Smooth muscle cell (in vitro differentiated cells): Measurements from ENCODE around the gene TYROBP. TPM values are rescaled to one million over a fixed set of nuclear protein-coding genes. Genes with fewer than 3 reads are reported as not detected.
"Not testable (repeated sequence)": the region's sequence is repeated elsewhere in the genome, so short reads cannot be mapped to it uniquely, and the experiment has no call there.

Source experiments
- DNase-seq: peaks from one replicate; lab custom pipeline; 2025; ENCODE audit not compliant: unreplicated experiment; lab: John Stamatoyannopoulos, UW
- H2AFZ ChIP-seq: fragments of 200-600 bp; sonication (generic); 2 replicates; pipeline ENCODE4 v1.6.0; 2016; ENCODE audit warnings: antibody characterized with exemption, low read depth, mild to moderate bottlenecking
- H3F3A ChIP-seq: fragments of 200-600 bp; sonication (generic); 2 replicates; pipeline ENCODE4 v1.6.0; 2017; ENCODE audit warnings: antibody characterized with exemption, low read depth
- H3K27ac ChIP-seq: fragments of 200-600 bp; sonication (generic); 2 replicates; pipeline ENCODE4 v1.5.1; 2016; ENCODE audit warnings: low read depth, mild to moderate bottlenecking
- H3K27me3 ChIP-seq: fragments of 200-600 bp; sonication (generic); 2 replicates; pipeline ENCODE4 v1.6.1; 2016; ENCODE audit warnings: low read depth, mild to moderate bottlenecking
- H3K36me3 ChIP-seq: fragments of 200-600 bp; sonication (generic); 2 replicates; pipeline ENCODE4 v1.5.1; 2016; ENCODE audit warnings: low read depth
- H3K4me1 ChIP-seq: fragments of 200-600 bp; sonication (generic); 2 replicates; pipeline ENCODE4 v1.5.1; 2016; ENCODE audit warnings: low read depth
- H3K4me2 ChIP-seq: fragments of 200-600 bp; sonication (generic); 2 replicates; pipeline ENCODE4 v1.6.0; 2016; ENCODE audit warnings: mild to moderate bottlenecking
- H3K4me3 ChIP-seq: fragments of 200-600 bp; sonication (generic); 2 replicates; pipeline ENCODE4 v1.5.1; 2016; ENCODE audit warnings: mild to moderate bottlenecking
- H3K79me2 ChIP-seq: fragments of 200-600 bp; sonication (generic); 2 replicates; pipeline ENCODE4 v1.6.0; 2016; ENCODE audit warnings: low read depth, mild to moderate bottlenecking
- H3K9ac ChIP-seq: fragments of 200-600 bp; sonication (generic); 2 replicates; pipeline ENCODE4 v1.6.0; 2016; ENCODE audit warnings: low read depth
- H3K9me3 ChIP-seq: fragments of 200-600 bp; sonication (generic); replicated peaks from 2 replicates; pipeline ENCODE4 v1.5.1; 2016; ENCODE audit warnings: low read depth
- H4K20me1 ChIP-seq: fragments of 200-600 bp; sonication (generic); 2 replicates; pipeline ENCODE4 v1.6.0; 2016; ENCODE audit warnings: low read depth
- WGBS: methylation state at CpG from one replicate; pipeline ENCODE4 v1.1.7; 2016; ENCODE audit warnings: low lambda C conversion rate; 5-methylcytosine and 5-hydroxymethylcytosine counted together
- polyA plus RNA-seq: library from polyadenylated mRNA; unstranded; fragments of >200 nt; fragmentation: Nextera tagmentation; extraction: Ambion mirVana; gene quantifications from 2 replicates; pipeline ENCODE4 v1.2.1, GENCODE V29; 2016
- total RNA-seq: library from RNA; depleted of rRNA; stranded (reverse); fragments of >200 nt; gene quantifications from 2 replicates; pipeline ENCODE4 v1.2.3, GENCODE V29; 2014
- TF ChIP-seq, protein P1 (sequence below): fragments of 200-600 bp; sonication (generic); IDR thresholded peaks from 2 replicates; pipeline ENCODE4 v1.5.1; 2017; ENCODE audit warnings: borderline replicate concordance, mild to moderate bottlenecking, antibody characterized with exemption; ENCODE audit not compliant: insufficient read depth, poor library complexity, severe bottlenecking

Gene TYROBP
- not detected in 2 replicates for total RNA-seq
- not detected in 2 replicates for polyA plus RNA-seq

DNA sequence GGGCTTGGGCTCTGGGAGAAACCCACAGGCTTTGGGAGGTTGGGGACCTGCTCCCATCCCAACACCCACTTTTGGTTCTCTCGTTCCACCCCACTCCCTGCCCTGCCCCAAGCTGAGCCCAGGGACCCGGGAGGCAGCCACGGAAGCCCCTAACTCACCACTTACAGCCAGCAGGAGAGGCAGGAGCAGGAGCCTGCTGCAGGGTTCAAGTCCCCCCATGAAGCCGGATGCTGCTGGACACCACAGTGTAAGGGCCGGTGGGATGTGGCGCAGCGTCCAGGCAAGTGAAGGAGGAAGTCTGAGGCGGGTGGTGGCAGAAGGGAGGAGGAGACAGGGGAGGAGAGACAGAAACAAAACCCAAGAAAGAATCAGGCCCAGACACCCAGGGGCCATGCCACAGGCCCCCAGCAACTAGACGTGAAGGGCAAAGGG, at the start of gene TYROBP:
Gene TYROBP (minus strand): TSS at position 286 of the 432 bp plus-strand sequence. CDS start 67 bp downstream, at position 219.
- Histone ChIP-seq H3K36me3 (no peaks in the 10 kb centered on the region), H3K9me3 (no peaks in the 10 kb centered on the region), H3F3A (peaks cover 15% of the 10 kb centered on the region), H3K27ac (no peak within 1 kb of the TSS), H3K9ac (no peak within 1 kb of the TSS), H2AFZ (no peak within 1 kb of the TSS), H4K20me1 (no peaks in the 10 kb centered on the region), H3K4me1 (no peaks in the 10 kb centered on the region), H3K27me3 (no peaks in the 10 kb centered on the region), H3K4me3 (no peak within 1 kb of the TSS), H3K79me2 (no peaks in the 10 kb centered on the region), H3K4me2 (no peak within 1 kb of the TSS)
- 94% methylated on average over 9 of the region's 9 CpGs for WGBS
- TF ChIP-seq, protein P1, sequence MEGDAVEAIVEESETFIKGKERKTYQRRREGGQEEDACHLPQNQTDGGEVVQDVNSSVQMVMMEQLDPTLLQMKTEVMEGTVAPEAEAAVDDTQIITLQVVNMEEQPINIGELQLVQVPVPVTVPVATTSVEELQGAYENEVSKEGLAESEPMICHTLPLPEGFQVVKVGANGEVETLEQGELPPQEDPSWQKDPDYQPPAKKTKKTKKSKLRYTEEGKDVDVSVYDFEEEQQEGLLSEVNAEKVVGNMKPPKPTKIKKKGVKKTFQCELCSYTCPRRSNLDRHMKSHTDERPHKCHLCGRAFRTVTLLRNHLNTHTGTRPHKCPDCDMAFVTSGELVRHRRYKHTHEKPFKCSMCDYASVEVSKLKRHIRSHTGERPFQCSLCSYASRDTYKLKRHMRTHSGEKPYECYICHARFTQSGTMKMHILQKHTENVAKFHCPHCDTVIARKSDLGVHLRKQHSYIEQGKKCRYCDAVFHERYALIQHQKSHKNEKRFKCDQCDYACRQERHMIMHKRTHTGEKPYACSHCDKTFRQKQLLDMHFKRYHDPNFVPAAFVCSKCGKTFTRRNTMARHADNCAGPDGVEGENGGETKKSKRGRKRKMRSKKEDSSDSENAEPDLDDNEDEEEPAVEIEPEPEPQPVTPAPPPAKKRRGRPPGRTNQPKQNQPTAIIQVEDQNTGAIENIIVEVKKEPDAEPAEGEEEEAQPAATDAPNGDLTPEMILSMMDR: no peak
- no peak for DNase-seq

DNA sequence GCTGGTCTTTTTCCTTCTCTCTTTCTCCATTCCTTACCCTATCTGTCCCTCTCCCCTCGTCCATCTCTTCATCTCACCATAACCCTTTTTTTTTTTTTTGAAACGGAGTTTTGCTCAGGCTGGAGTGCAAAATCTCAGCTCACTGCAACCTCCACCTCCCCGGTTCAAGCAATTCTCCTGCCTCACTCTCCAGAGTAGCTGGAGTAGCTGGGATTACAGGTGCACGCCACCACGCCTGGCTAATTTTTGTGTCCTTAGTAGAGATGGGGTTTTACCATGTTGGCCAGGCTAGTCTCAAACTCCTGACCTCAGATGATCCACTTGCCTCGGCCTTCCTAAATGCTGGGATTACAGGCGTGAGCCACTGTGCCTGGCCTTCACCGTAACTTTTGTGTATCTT, 49.3 kb upstream of the TYROBP start:
- H3K27me3 ChIP-seq: peaks cover 41% of the 10 kb centered on the region
- H3K4me2 ChIP-seq, H3K4me1 ChIP-seq, H3K4me3 ChIP-seq, H3K79me2 ChIP-seq, H2AFZ ChIP-seq, H3K9me3 ChIP-seq, DNase-seq, H3K9ac ChIP-seq, H3K36me3 ChIP-seq, H3F3A ChIP-seq, H3K27ac ChIP-seq, H4K20me1 ChIP-seq: not testable (repeated sequence)
- 84% methylated on average over 8 of the region's 8 CpGs for WGBS

DNA sequence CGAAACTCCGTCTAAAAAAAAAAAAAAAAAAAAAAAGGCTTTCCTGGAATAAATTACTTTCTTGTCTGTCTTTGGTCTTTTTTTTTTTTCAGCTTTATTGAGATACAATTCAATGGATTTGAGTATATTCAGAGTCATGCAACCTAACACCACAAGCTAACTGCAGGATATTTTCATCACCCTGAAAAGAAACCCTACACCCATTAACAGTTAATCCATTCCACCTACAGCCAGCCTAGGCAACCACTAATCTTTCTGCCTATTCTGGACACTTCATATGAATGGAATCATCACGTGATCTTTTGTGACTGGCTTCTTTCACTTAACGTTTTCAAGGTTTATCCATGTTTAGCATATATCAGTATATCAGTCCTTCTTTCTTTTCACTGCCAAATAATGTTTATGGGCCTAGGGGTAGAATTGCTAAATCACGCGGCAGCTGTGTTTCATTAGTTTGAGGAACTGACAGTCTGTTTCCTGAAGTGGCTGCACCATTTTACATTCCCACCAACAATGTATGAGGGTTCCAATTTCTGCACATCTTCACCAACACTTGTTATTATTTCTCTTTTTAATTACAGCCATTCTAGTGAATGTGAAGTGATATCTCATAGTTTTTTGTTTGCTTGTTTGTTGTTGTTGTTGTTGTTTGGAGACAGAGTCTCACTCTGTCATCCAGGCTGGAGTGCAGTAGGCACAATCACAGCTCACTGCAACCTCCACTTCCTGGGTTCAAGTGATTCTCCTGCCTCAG, 48.0 kb upstream of the TYROBP start:
- H3K36me3 ChIP-seq: no peaks in the 10 kb centered on the region
- H3K9ac ChIP-seq: no peak overlapping the region
- no peaks in the 10 kb centered on the region for H4K20me1 ChIP-seq
- H3F3A ChIP-seq: no peaks in the 10 kb centered on the region
- peaks cover 36% of the 10 kb centered on the region for H3K27me3 ChIP-seq
- WGBS: 70% methylated on average over 6 of the region's 6 CpGs
- H3K4me3 ChIP-seq: no peak overlapping the region
- no peak overlapping the region for H3K27ac ChIP-seq
- no peaks in the 10 kb centered on the region for H3K79me2 ChIP-seq
- H3K4me2 ChIP-seq: no peak overlapping the region
- no peak for DNase-seq
- TF ChIP-seq, protein P1: no peak
- H2AFZ ChIP-seq: no peak overlapping the region
- no peaks in the 10 kb centered on the region for H3K4me1 ChIP-seq
- H3K9me3 ChIP-seq: no peaks in the 10 kb centered on the region

DNA sequence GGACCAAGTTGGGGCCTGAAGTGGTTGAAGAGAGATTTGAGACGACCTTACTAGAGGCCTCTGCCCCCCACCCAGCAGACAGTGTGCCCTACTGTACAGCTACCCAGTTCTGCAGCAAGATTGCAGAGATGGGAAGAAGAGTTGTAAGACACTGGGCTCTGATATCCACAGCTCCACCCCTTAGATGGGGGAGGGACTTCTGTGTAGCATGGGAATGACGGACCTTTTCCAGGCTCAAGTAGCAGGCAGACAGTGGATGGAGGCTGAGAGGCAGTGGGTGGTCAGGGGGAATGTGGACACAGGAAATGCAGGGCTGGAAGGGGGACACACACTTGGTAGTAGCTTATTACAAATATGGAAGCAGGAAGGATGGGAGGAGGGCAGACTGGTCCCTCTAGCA, 41.0 kb upstream of the TYROBP start:
- 37% methylated on average over 2 of the region's 2 CpGs for WGBS
- no peak for DNase-seq
- H4K20me1 ChIP-seq: peaks cover under 1% of the 10 kb centered on the region

More for the DNA sequence above, 41.0 kb upstream of the TYROBP start:
- H3K36me3 ChIP-seq: no peaks in the 10 kb centered on the region
- no peak overlapping the region for H3K4me3 ChIP-seq
- no peaks in the 10 kb centered on the region for H3K79me2 ChIP-seq
- no peak overlapping the region for H3K9ac ChIP-seq
- H3K27me3 ChIP-seq: no peaks in the 10 kb centered on the region
- no peaks in the 10 kb centered on the region for H3F3A ChIP-seq
- H3K9me3 ChIP-seq: no peaks in the 10 kb centered on the region
- H3K4me1 ChIP-seq: no peaks in the 10 kb centered on the region
- TF ChIP-seq, protein P1: no peak
- no peak overlapping the region for H2AFZ ChIP-seq
- H3K4me2 ChIP-seq: no peak overlapping the region
- no peak overlapping the region for H3K27ac ChIP-seq
